Measurements from ENCODE around the gene MXRA8.

Gene MXRA8

DNA sequence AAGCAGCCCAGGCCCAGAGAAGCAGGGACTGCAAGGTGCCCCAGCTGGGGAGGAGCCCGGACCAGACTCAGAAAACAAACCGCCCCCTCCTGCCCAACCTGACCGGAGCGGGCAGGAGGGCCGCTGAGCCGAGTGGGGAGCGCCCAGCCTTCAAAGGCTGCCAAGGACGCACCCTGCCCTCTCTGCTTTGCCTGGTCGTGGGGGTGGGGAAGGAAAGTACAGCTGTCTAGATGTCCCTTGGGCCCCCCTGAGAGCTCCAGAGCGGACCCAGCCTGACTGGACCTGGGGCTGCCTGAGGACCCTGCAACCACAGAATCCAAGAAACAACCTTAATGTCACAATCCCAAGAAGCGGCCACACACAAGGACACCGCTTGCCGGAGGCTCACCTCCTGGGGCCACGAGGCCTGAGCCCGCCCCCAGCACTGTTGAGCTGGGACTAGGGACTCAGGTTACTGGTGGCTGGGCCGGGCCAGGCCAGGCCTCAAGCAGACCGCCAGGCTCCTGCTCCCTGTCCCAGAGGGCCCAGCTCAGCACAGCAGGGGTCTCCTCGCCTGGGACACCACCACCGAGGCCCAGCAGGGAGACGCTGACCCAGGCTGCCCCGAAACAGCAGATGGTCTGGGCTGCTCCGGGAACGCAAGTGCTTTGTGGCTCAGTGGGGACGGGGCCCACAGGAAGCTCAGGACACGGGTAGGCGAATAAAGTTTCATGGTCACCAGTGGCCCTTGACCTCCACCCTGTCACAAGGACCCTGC is 10.5 kb downstream of the MXRA8 start:
- H3K27ac ChIP-seq (ENCODE audit: low read depth, low read length, severe bottlenecking), result no peak overlapping the region
- 27 to 29% methylated on average over 17 to 24 of the region's 26 CpGs for WGBS, 2 experiments (ENCODE audit: insufficient coverage in 2 of 2)

DNA sequence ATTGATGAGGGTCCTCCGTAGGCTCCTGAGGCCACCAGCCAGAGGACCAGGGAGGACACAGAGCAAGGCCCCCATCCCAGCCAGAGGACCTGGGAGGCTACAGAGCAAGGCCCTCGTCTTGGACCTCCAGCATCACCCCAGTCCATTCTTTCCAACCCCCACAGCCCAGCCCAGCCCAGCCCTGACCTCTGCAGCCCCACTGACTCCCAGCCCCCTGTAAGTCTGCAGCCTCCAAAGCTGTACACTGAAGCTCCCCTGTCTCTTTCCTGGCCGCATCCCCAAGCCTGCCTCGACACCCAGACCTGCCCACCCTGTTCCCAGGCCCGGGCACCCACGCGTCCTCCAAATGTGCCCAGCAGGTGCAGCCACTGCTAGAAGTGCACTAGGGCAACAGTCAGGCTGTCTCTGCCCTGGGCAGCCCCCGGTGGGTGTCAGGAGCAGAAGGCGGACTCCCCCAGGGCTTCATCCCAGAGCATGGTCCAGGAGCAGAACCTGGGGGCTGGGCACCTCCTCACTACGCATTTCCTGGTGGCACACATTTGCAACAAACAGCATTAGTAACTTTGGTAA is 11.2 kb downstream of the MXRA8 start:
- Histone ChIP-seq H3K4me1 (ENCODE audit: control insufficient read depth, insufficient read depth, low read length, poor library complexity, severe bottlenecking) (peaks cover 26% of the 10 kb centered on the region), H3K9me3 (ENCODE audit: control insufficient read depth, low read length) (no peaks in the 10 kb centered on the region), H3K36me3 (ENCODE audit: control insufficient read depth, insufficient read depth, low read length) (no peaks in the 10 kb centered on the region), H3K4me3 (ENCODE audit: extremely low read depth, insufficient read depth, low read length, poor library complexity, severe bottlenecking) (peak overlapping the region; percentile 54), H3K27ac (ENCODE audit: low read depth, low read length, severe bottlenecking) (no peak overlapping the region)
- WGBS, 2 experiments (ENCODE audit: insufficient coverage in 2 of 2), result 83 to 94% methylated on average over 6 to 10 of the region's 10 CpGs

More for the DNA sequence above, 10.5 kb downstream of the MXRA8 start:
- H3K9me3 ChIP-seq (ENCODE audit: control insufficient read depth, low read length), result no peaks in the 10 kb centered on the region
- H3K4me1 ChIP-seq (ENCODE audit: control insufficient read depth, insufficient read depth, low read length, poor library complexity, severe bottlenecking), result peaks cover 28% of the 10 kb centered on the region
- H3K4me3 ChIP-seq (ENCODE audit: extremely low read depth, insufficient read depth, low read length, poor library complexity, severe bottlenecking), result peak overlapping the region; percentile 54
- peaks cover 5% of the 10 kb centered on the region for H3K36me3 ChIP-seq (ENCODE audit: control insufficient read depth, insufficient read depth, low read length)

DNA sequence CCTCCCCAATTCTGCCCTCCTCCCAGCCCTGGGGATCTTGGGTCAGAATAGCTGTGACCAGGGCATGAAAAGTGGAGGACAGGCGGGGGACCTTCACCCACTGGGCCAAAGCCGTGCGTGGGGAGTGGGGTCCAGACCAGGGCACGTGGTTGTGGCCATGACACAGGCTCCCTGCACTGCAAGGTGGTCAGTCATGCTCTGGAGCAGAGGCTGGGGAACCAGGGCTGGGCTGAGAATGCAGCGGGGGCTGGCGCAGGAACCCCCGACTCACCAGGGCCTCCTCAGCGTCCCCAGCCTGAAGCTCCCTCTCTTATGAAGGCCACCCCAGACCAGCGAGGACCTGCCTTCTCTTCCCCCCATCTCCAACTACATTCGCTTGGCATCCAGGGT is 11.9 kb downstream of the MXRA8 start:
- H3K9me3 ChIP-seq (ENCODE audit: control insufficient read depth, low read length), result no peaks in the 10 kb centered on the region
- 98 to 99% methylated on average over 7 to 10 of the region's 10 CpGs for WGBS, 2 experiments (ENCODE audit: insufficient coverage in 2 of 2)
- no peak overlapping the region for H3K4me3 ChIP-seq (ENCODE audit: extremely low read depth, insufficient read depth, low read length, poor library complexity, severe bottlenecking)
- peaks cover 6% of the 10 kb centered on the region for H3K36me3 ChIP-seq (ENCODE audit: control insufficient read depth, insufficient read depth, low read length)
- peaks cover 21% of the 10 kb centered on the region for H3K4me1 ChIP-seq (ENCODE audit: control insufficient read depth, insufficient read depth, low read length, poor library complexity, severe bottlenecking)
- H3K27ac ChIP-seq (ENCODE audit: low read depth, low read length, severe bottlenecking), result no peak overlapping the region

DNA sequence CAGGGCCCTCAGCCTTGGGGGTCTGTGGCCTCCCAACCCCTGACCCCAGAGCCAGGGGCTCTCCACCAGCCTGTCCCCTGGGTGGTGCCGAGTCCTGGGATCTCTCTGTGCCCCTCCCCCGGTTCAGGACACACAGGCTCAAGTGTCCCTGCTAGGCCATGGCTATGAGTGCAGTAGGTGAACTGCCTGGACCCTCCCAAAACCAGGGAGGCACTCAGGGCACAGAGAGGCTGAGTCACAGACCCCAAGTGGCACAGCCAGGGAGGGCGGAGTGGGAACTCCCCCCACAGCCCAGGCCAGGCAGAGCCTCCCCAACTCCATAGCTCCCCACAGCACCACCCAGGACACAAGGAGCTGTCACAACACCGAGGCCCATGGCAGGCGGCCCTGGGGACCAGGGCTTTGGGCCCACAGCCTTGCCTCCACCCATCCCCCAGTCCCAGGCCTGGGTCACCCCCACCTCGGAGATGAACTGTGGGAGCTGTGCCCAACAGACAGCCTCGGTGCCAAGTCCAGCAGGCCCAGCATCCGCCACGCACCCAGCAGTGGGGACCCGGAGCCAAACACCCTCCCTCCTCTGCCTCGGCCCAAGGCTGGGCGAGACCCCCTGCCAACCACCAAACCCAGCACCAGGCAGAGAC is 12.4 kb downstream of the MXRA8 start:
- Histone ChIP-seq H3K27ac (ENCODE audit: low read depth, low read length, severe bottlenecking) (no peak overlapping the region), H3K4me3 (ENCODE audit: extremely low read depth, insufficient read depth, low read length, poor library complexity, severe bottlenecking) (no peak overlapping the region), H3K9me3 (ENCODE audit: control insufficient read depth, low read length) (no peaks in the 10 kb centered on the region), H3K4me1 (ENCODE audit: control insufficient read depth, insufficient read depth, low read length, poor library complexity, severe bottlenecking) (peaks cover 19% of the 10 kb centered on the region), H3K36me3 (ENCODE audit: control insufficient read depth, insufficient read depth, low read length) (peaks cover 11% of the 10 kb centered on the region)
- 91 to 93% methylated on average over 4 to 7 of the region's 12 CpGs for WGBS, 2 experiments (ENCODE audit: insufficient coverage in 2 of 2)

DNA sequence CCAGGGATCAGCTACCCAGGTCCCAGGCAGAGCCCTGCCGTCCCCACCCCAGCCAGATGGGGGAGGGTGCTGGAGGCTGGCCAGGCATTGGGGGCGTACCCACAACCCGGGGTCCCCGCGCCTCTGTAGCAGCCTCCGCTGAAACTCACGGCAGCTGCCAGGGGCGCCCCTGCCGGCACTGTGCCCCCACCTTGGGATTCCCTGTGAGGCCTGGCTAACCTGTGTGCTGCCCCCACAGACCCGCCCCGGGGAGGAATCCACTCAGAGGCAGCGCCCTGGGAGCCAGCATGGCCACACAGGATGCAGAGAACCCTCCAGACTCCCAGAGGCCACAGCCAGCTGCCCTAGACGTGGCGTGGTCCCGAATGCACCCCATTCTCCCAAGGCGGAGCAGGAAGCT is 13.0 kb downstream of the MXRA8 start:
- Histone ChIP-seq H3K27ac (ENCODE audit: low read depth, low read length, severe bottlenecking) (no peak overlapping the region), H3K4me1 (ENCODE audit: control insufficient read depth, insufficient read depth, low read length, poor library complexity, severe bottlenecking) (peaks cover 19% of the 10 kb centered on the region), H3K9me3 (ENCODE audit: control insufficient read depth, low read length) (no peaks in the 10 kb centered on the region), H3K36me3 (ENCODE audit: control insufficient read depth, insufficient read depth, low read length) (peaks cover 17% of the 10 kb centered on the region), H3K4me3 (ENCODE audit: extremely low read depth, insufficient read depth, low read length, poor library complexity, severe bottlenecking) (no peak overlapping the region)
- WGBS, 2 experiments (ENCODE audit: insufficient coverage in 2 of 2), result 96% methylated on average over 15 to 16 of the region's 16 CpGs

DNA sequence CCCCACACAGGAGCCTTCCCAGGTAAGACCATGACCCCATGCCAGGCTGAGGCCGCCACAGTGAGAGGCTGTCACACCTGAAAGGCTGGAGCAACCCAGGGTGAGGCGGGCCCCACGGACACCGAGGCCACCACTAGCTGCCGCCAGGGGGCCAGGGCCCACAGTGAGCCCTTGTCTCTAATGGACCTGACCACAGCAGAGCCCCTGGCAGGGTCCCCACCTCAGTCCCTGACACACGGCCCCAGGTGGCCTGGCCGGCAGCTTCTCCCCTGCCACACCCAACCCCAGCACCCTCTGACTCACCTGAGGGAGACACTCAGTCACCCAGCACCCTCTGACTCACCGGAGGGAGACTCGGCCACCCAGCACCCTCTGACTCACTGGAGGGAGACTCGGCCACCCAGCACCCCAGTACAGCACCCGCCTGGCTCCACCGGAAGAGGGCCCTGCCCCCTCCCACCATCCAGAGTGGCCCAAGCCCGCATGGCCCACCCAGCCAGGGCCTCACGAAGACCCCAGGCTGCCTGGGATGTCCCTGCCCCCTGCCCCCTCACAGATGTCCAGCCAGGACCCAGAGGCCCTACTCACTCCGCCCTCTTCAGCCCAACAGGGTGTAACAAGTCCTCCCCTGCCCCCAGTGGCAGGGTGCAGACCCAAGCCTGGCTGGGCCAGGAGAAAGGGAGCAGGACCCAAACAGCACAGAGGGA is 13.5 kb downstream of the MXRA8 start:
- no peak overlapping the region for H3K4me3 ChIP-seq (ENCODE audit: extremely low read depth, insufficient read depth, low read length, poor library complexity, severe bottlenecking)
- WGBS, 2 experiments (ENCODE audit: insufficient coverage in 2 of 2), result 71 to 88% methylated on average over 12 to 14 of the region's 15 CpGs
- H3K4me1 ChIP-seq (ENCODE audit: control insufficient read depth, insufficient read depth, low read length, poor library complexity, severe bottlenecking), result peaks cover 19% of the 10 kb centered on the region
- H3K27ac ChIP-seq (ENCODE audit: low read depth, low read length, severe bottlenecking), result no peak overlapping the region
- peaks cover 20% of the 10 kb centered on the region for H3K36me3 ChIP-seq (ENCODE audit: control insufficient read depth, insufficient read depth, low read length)
- no peaks in the 10 kb centered on the region for H3K9me3 ChIP-seq (ENCODE audit: control insufficient read depth, low read length)

DNA sequence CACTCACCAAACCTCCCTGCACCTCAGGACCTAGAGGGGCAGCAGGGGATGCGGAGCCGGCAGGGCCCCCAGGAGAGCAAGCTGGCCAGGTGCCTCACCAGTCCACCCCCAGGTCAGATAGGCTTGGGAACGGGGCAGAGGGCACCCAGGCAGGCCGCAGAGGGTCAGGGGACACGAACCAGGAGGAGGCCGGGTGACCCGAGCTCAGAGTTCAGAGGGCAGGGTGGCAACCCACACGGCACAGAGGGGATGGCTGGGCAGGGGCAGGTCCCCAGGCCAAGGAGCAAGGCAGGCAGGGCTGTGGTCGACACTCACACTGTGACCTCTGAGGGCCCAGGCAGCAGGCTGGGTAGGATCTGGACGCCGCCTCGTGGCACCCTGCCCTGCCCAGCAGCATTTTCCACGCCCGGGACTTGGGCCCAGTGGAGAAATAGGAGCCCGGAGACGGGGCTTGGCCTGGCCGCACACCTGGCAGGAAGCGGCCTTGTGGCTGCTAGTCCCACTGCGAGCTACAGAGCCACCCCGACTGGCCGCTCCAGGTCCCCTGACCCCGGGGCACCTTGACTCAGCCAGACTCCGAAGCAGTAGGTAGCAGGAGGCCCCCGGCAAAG is 14.4 kb downstream of the MXRA8 start:
- WGBS, 2 experiments (ENCODE audit: insufficient coverage in 2 of 2), result 94 to 96% methylated on average over 22 to 24 of the region's 24 CpGs
- Histone ChIP-seq H3K36me3 (ENCODE audit: control insufficient read depth, insufficient read depth, low read length) (peaks cover 22% of the 10 kb centered on the region), H3K9me3 (ENCODE audit: control insufficient read depth, low read length) (no peaks in the 10 kb centered on the region), H3K4me1 (ENCODE audit: control insufficient read depth, insufficient read depth, low read length, poor library complexity, severe bottlenecking) (peaks cover 19% of the 10 kb centered on the region), H3K4me3 (ENCODE audit: extremely low read depth, insufficient read depth, low read length, poor library complexity, severe bottlenecking) (no peak overlapping the region), H3K27ac (ENCODE audit: low read depth, low read length, severe bottlenecking) (no peak overlapping the region)

DNA sequence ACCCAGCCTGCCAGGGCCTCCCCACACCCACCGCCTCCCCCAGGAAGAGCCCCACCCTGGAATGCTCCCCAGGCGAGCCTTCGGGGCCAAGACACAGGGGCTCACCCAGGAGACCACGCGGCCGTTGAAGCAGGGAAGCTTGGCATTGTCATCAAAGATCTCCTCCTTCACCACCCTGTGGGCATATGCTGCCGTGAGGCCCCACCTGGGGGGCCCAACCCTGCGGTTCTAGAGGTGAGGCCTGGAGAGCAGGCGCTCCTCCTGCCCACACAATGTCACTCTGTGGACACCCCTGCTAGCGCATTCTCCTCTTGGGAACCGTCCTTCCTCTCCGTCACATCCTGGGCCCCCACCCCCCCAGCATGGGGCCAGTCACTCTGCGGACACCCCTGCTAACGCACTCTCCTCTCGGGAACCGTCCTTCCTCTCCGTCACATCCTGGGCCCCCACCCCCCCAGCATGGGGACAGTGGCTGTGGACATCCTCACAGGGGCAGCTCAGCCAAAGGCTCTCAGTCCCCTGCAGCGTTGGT is 15.7 kb downstream of the MXRA8 start:
- H3K36me3 ChIP-seq (ENCODE audit: control insufficient read depth, insufficient read depth, low read length), result peaks cover 35% of the 10 kb centered on the region
- no peak overlapping the region for H3K4me3 ChIP-seq (ENCODE audit: extremely low read depth, insufficient read depth, low read length, poor library complexity, severe bottlenecking)
- no peak overlapping the region for H3K27ac ChIP-seq (ENCODE audit: low read depth, low read length, severe bottlenecking)
- WGBS, 2 experiments (ENCODE audit: insufficient coverage in 2 of 2), result 94 to 95% methylated on average over 11 to 12 of the region's 18 CpGs
- H3K4me1 ChIP-seq (ENCODE audit: control insufficient read depth, insufficient read depth, low read length, poor library complexity, severe bottlenecking), result peaks cover 16% of the 10 kb centered on the region
- no peaks in the 10 kb centered on the region for H3K9me3 ChIP-seq (ENCODE audit: control insufficient read depth, low read length)

DNA sequence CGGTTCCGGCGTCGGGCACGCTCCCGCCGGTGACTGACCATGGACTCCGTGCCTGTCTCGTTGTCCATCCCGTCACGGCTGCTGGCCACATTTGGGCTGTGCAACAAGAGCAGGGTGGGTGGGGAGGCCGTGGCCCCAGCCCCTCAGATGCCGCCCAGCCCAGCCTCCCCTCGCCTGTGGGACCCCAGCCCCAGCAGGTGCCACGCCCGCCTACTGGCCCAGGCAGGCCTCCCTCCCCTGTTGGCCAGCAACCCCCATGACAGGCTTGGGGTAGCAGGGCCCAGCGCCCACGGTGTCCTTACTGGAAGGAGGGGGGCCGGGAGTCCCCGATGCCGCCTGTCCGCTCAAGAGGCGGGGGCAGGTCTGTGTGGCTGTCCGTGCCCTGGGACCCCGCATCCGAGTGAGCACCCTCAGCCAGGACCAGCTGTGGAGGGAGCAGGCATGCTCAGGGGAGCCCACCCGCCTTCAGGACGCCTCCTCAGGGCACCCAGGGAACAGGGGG is 16.2 kb downstream of the MXRA8 start:
- Histone ChIP-seq H3K27ac (ENCODE audit: low read depth, low read length, severe bottlenecking) (no peak overlapping the region), H3K36me3 (ENCODE audit: control insufficient read depth, insufficient read depth, low read length) (peaks cover 39% of the 10 kb centered on the region), H3K9me3 (ENCODE audit: control insufficient read depth, low read length) (no peaks in the 10 kb centered on the region), H3K4me3 (ENCODE audit: extremely low read depth, insufficient read depth, low read length, poor library complexity, severe bottlenecking) (no peak overlapping the region), H3K4me1 (ENCODE audit: control insufficient read depth, insufficient read depth, low read length, poor library complexity, severe bottlenecking) (peaks cover 12% of the 10 kb centered on the region)
- WGBS, 2 experiments (ENCODE audit: insufficient coverage in 2 of 2), result 97 to 98% methylated on average over 24 to 27 of the region's 28 CpGs

DNA sequence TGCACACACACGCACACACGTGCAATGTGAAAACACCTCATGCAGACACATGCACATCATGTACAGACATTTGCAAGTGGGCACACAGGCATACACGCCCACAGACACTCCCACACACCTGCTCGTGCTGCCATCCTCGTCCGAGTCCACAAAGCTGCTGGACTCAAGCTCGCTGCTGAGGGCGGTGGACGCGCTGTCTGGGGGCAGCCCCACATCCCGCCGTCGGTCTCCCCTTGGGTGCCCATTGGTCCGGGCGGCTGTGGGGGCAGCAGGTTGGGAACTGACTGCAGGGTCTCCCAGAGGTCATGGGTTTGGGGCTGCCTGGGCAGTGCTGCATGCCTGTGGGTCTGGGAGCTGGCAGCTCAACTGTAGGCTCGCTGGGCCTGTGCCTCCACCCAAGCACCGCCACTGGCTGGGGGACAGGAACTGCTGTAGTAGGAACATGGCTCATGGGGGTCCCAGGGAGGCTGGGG is 16.8 kb downstream of the MXRA8 start:
- no peak overlapping the region for H3K4me3 ChIP-seq (ENCODE audit: extremely low read depth, insufficient read depth, low read length, poor library complexity, severe bottlenecking)
- H3K4me1 ChIP-seq (ENCODE audit: control insufficient read depth, insufficient read depth, low read length, poor library complexity, severe bottlenecking), result peaks cover 12% of the 10 kb centered on the region
- WGBS, 2 experiments (ENCODE audit: insufficient coverage in 2 of 2), result 97 to 98% methylated on average over 17 of the region's 17 CpGs
- peaks cover 42% of the 10 kb centered on the region for H3K36me3 ChIP-seq (ENCODE audit: control insufficient read depth, insufficient read depth, low read length)
- no peaks in the 10 kb centered on the region for H3K9me3 ChIP-seq (ENCODE audit: control insufficient read depth, low read length)
- no peak overlapping the region for H3K27ac ChIP-seq (ENCODE audit: low read depth, low read length, severe bottlenecking)

Data from mesodermal cell (in vitro differentiated cells).